Mammary epithelial cell (primary cell): ENCODE measurements around the gene MTURN.

Source experiments
- CTCF ChIP-seq, 2 donors: IDR thresholded peaks in 1 of 2; conservative IDR thresholded peaks in 1 of 2; 2 replicates each; pipeline ENCODE4 v1.5.1; 2011 to 2012; ENCODE audit warnings: inconsistent platforms in 2 of 2, low read length in 2 of 2, mild to moderate bottlenecking in 2 of 2, control low read depth in 1 of 2, low read depth in 1 of 2; ENCODE audit not compliant: insufficient read depth in 1 of 2; ENCODE audit errors: extremely low read depth in 1 of 2
- EZH2 ChIP-seq: IDR thresholded peaks from 2 replicates; pipeline ENCODE4 v1.6.1; 2012; ENCODE audit warnings: low read length, inconsistent platforms, borderline replicate concordance

GRCh38 chr7:30143748-30144251 lies 9.0 kb downstream of the MTURN start:
- TF ChIP-seq CTCF (conservative IDR thresholded peaks at IDR 0.05 in 1 of 2, IDR thresholded peaks at IDR 0.05 in 1 of 2; ENCODE audit: extremely low read depth in 1 of 2, insufficient read depth in 1 of 2, low read depth in 1 of 2, low read length in 2 of 2) (no peak), EZH2 (no peak)
